H1 (cell line): ENCODE results near the gene CCDC136. TPM values are rescaled to one million over a fixed set of nuclear protein-coding genes. Genes with fewer than 3 reads are reported as not detected.

Source experiments
- CTCF ChIA-PET: fragments of 300-600 bp; sonication (Branson Sonifier 250); formaldehyde crosslinking; loops from one replicate; lab custom pipeline; 2021; ENCODE audit not compliant: partially characterized antibody; lab: Charles Lee
- POLR2A ChIA-PET: fragments of 300-600 bp; sonication (Branson Sonifier 250); formaldehyde crosslinking; loops from one replicate; lab custom pipeline; 2021; ENCODE audit warnings: inconsistent platforms; ENCODE audit not compliant: partially characterized antibody; lab: Charles Lee
- DNase-seq, 2 experiments: peaks; one replicate each; pipeline versions ENCODE4 v3.0.0 to v3.0.0-alpha.2; 2010 to 2022; ENCODE audit warnings: low spot score in 2 of 2, low read depth in 1 of 2, mixed read lengths in 1 of 2
- FAIRE-seq: peaks from 2 replicates; lab custom pipeline; 2011; peaks lifted over from hg19 to GRCh38; lab: Jason Lieb, UNC
- H2AFZ ChIP-seq: 2 replicates; pipeline ENCODE4 v1.8.1; 2012; ENCODE audit warnings: low read length, inconsistent platforms
- H2AK5ac ChIP-seq: 2 replicates; pipeline ENCODE4 v1.6.1; 2013; ENCODE audit warnings: low read depth, low read length
- H2BK120ac ChIP-seq: replicated peaks from 2 replicates; pipeline ENCODE3; 2013; ENCODE audit warnings: low read depth, low read length, inconsistent platforms
- H2BK12ac ChIP-seq: 2 replicates; pipeline ENCODE4 v1.6.1; 2013; ENCODE audit warnings: low read depth, low read length
- H2BK15ac ChIP-seq: 2 replicates; pipeline ENCODE4 v1.6.1; 2013; ENCODE audit warnings: low read length
- H2BK20ac ChIP-seq: 2 replicates; pipeline ENCODE4 v1.6.1; 2013; ENCODE audit warnings: low read length
- H2BK5ac ChIP-seq: 2 replicates; pipeline ENCODE4 v1.6.1; 2013; ENCODE audit warnings: low read depth, low read length
- H3K14ac ChIP-seq: 2 replicates; pipeline ENCODE4 v1.6.1; 2013; ENCODE audit warnings: inconsistent platforms; ENCODE audit not compliant: insufficient read length
- H3K18ac ChIP-seq: 2 replicates; pipeline ENCODE4 v1.6.1; 2013; ENCODE audit warnings: low read length; ENCODE audit errors: extremely low read depth
- H3K23ac ChIP-seq: 2 replicates; pipeline ENCODE4 v1.6.1; 2013; ENCODE audit warnings: inconsistent platforms; ENCODE audit not compliant: insufficient read length
- H3K23me2 ChIP-seq: 2 replicates; pipeline ENCODE4 v1.6.1; 2013; ENCODE audit warnings: low read depth, low read length
- H3K27ac ChIP-seq: 2 replicates; pipeline ENCODE4 v1.6.1; 2011; ENCODE audit warnings: low read depth, low read length, inconsistent platforms
- H3K27me3 ChIP-seq, 4 experiments: replicated peaks in 1 of 4; 1 replicate in 1 of 4; 2 replicates in 3 of 4; pipeline versions ENCODE4 v1.6.1 to v1.8.1; 2011 to 2013; ENCODE audit warnings: low read length in 3 of 4, mild to moderate bottlenecking in 3 of 4, inconsistent platforms in 2 of 4, mixed read lengths in 2 of 4, moderate library complexity in 1 of 4; ENCODE audit not compliant: control insufficient read depth in 3 of 4, insufficient read depth in 3 of 4; ENCODE audit errors: extremely low read depth in 1 of 4
- H3K36me3 ChIP-seq, 4 experiments: 2 replicates each; pipeline versions ENCODE4 v1.6.1 to v1.8.1; 2011 to 2013; ENCODE audit warnings: mild to moderate bottlenecking in 4 of 4, low read length in 3 of 4, moderate library complexity in 2 of 4, control low read depth in 1 of 4, inconsistent platforms in 1 of 4; ENCODE audit not compliant: insufficient read depth in 4 of 4, control insufficient read depth in 2 of 4
- H3K4ac ChIP-seq: replicated peaks from 2 replicates; pipeline ENCODE3; 2013; ENCODE audit warnings: low read length, low read depth, mixed read lengths, inconsistent platforms; ENCODE audit not compliant: insufficient read length
- H3K4me1 ChIP-seq, 4 experiments: replicated peaks in 1 of 4; 1 replicate in 1 of 4; 2 replicates in 3 of 4; pipeline versions ENCODE4 v1.6.1 to v1.8.1; 2011 to 2013; ENCODE audit warnings: low read length in 3 of 4, inconsistent platforms in 2 of 4, mixed read lengths in 1 of 4; ENCODE audit not compliant: insufficient read depth in 4 of 4, control insufficient read depth in 3 of 4
- H3K4me2 ChIP-seq, 2 experiments: 2 replicates each; pipeline versions ENCODE4 v1.6.1 to v1.8.1; 2011 to 2013; ENCODE audit warnings: low read depth in 2 of 2, low read length in 2 of 2, control low read depth in 1 of 2, inconsistent platforms in 1 of 2, mild to moderate bottlenecking in 1 of 2; ENCODE audit not compliant: insufficient read depth in 1 of 2
- H3K4me3 ChIP-seq, 4 experiments: fragments of 200-600, 300-600 bp in 1 of 4; sonication (generic), shearing (Covaris generic), sonication (Bioruptor Twin) in 1 of 4; 2 replicates each; pipeline versions ENCODE4 v1.5.1 to v1.8.1; 2011 to 2016; ENCODE audit warnings: low read length in 4 of 4, low read depth in 3 of 4, control low read depth in 2 of 4, inconsistent platforms in 2 of 4, mild to moderate bottlenecking in 2 of 4, mixed read lengths in 1 of 4, moderate library complexity in 1 of 4; ENCODE audit not compliant: insufficient read depth in 2 of 4; ENCODE audit errors: extremely low read depth in 1 of 4
- H3K56ac ChIP-seq: replicated peaks from 2 replicates; pipeline ENCODE3; 2013; ENCODE audit warnings: low read depth, mild to moderate bottlenecking, mixed read lengths, low read length, inconsistent platforms; ENCODE audit not compliant: insufficient read length
- H3K79me1 ChIP-seq: 2 replicates; pipeline ENCODE4 v1.6.1; 2013; ENCODE audit warnings: low read depth, low read length, control low read depth
- H3K79me2 ChIP-seq, 2 experiments: 2 replicates each; pipeline versions ENCODE4 v1.6.1 to v1.8.1; 2012 to 2013; ENCODE audit warnings: low read length in 2 of 2, mild to moderate bottlenecking in 2 of 2, inconsistent platforms in 1 of 2; ENCODE audit not compliant: insufficient read depth in 2 of 2, control insufficient read depth in 1 of 2
- H3K9ac ChIP-seq, 4 experiments: replicated peaks in 1 of 4; 1 replicate in 1 of 4; 2 replicates in 3 of 4; pipeline versions ENCODE4 v1.6.1 to v1.8.1; 2011 to 2013; ENCODE audit warnings: low read depth in 3 of 4, low read length in 3 of 4, control low read depth in 2 of 4, mild to moderate bottlenecking in 2 of 4, moderate library complexity in 2 of 4, inconsistent platforms in 1 of 4; ENCODE audit errors: extremely low read depth in 1 of 4
- H3K9me3 ChIP-seq, 2 experiments: 2 replicates each; pipeline versions ENCODE4 v1.6.1 to v1.8.1; 2012 to 2013; ENCODE audit warnings: mild to moderate bottlenecking in 2 of 2, moderate library complexity in 2 of 2, control low read depth in 1 of 2, inconsistent platforms in 1 of 2, low read depth in 1 of 2, low read length in 1 of 2, mixed read lengths in 1 of 2; ENCODE audit not compliant: insufficient read depth in 2 of 2
- H4K20me1 ChIP-seq, 2 experiments: replicated peaks in 1 of 2; 2 replicates each; pipeline versions ENCODE3 to v1.8.1; 2011 to 2013; ENCODE audit warnings: inconsistent platforms in 2 of 2, low read length in 2 of 2, mild to moderate bottlenecking in 1 of 2; ENCODE audit not compliant: insufficient read depth in 2 of 2, control insufficient read depth in 1 of 2
- H4K5ac ChIP-seq: 2 replicates; pipeline ENCODE4 v1.6.1; 2013; ENCODE audit warnings: low read length, low read depth, mixed read lengths, inconsistent platforms; ENCODE audit not compliant: insufficient read length
- H4K8ac ChIP-seq: 2 replicates; pipeline ENCODE4 v1.8.0; 2013; ENCODE audit warnings: mild to moderate bottlenecking, moderate library complexity, low read length, inconsistent platforms; ENCODE audit not compliant: insufficient read depth; ENCODE audit errors: extremely low read depth
- H4K91ac ChIP-seq: replicated peaks from 2 replicates; pipeline ENCODE3; 2013; ENCODE audit warnings: low read length, mixed read lengths, inconsistent platforms; ENCODE audit not compliant: insufficient read length
- ATF2 ChIP-seq: IDR thresholded peaks from 2 replicates; pipeline ENCODE4 v1.6.1; 2012; ENCODE audit warnings: low read length, inconsistent platforms
- CBX8 ChIP-seq: fragments of 300-800, 300-1000 bp; sonication (generic); IDR thresholded peaks from 2 replicates; pipeline ENCODE4 v1.7.1; 2016; ENCODE audit warnings: low read depth, low read length, borderline replicate concordance
- CHD2 ChIP-seq: IDR thresholded peaks from 2 replicates; pipeline ENCODE4 v1.6.1; 2012; ENCODE audit warnings: low read length, improper control_type of control experiment
- HDAC2 ChIP-seq, 2 experiments: fragments of 300-600 bp in 1 of 2; sonication (generic) in 1 of 2; IDR thresholded peaks; 2 replicates each; pipeline ENCODE4 v1.6.1; 2011 to 2012; ENCODE audit warnings: low read depth in 2 of 2, low read length in 2 of 2, mild to moderate bottlenecking in 2 of 2, moderate library complexity in 2 of 2, borderline replicate concordance in 1 of 2, inconsistent platforms in 1 of 2
- JUND ChIP-seq: IDR thresholded peaks from 2 replicates; pipeline ENCODE4 v1.6.1; 2011; ENCODE audit warnings: mild to moderate bottlenecking, improper control_type of control experiment, low read length
- KDM4A ChIP-seq: IDR thresholded peaks from one replicate; pipeline ENCODE4 v1.7.1; 2012; ENCODE audit warnings: low read depth, mild to moderate bottlenecking, moderate library complexity, low read length, inconsistent platforms; ENCODE audit not compliant: severe bottlenecking
- KDM5A ChIP-seq: fragments of 200-600 bp; IDR thresholded peaks from 2 replicates; pipeline ENCODE4 v1.7.1; 2012; ENCODE audit warnings: mild to moderate bottlenecking, low read length, inconsistent platforms, mixed read lengths
- RXRA ChIP-seq: IDR thresholded peaks from 2 replicates; pipeline ENCODE4 v1.6.1; 2011; ENCODE audit warnings: low read depth, mild to moderate bottlenecking, low read length, moderate library complexity; ENCODE audit not compliant: insufficient read depth
- SP4 ChIP-seq: IDR thresholded peaks from 2 replicates; pipeline ENCODE4 v1.6.1; 2012; ENCODE audit warnings: low read length, inconsistent platforms
- TEAD4 ChIP-seq: IDR thresholded peaks from 2 replicates; pipeline ENCODE4 v1.6.1; 2012; ENCODE audit warnings: low read depth, low read length, inconsistent platforms, mixed read lengths
- WGBS, 2 experiments: shearing (Covaris generic) in 1 of 2; methylation state at CpG; one replicate each; pipeline versions ENCODE4 v1.1.6 to v1.1.7; 2013 to 2015; ENCODE audit warnings: low lambda C conversion rate in 2 of 2, mixed read lengths in 2 of 2, inconsistent platforms in 1 of 2, low coverage in 1 of 2, missing lambda C conversion rate in 1 of 2; ENCODE audit not compliant: insufficient replicate concordance in 2 of 2, insufficient coverage in 1 of 2, insufficient read length in 1 of 2; ENCODE audit errors: extremely low coverage in 1 of 2, missing lambda C conversion rate in 1 of 2; 5-methylcytosine and 5-hydroxymethylcytosine counted together
- polyA plus RNA-seq, 7 experiments: library from polyadenylated mRNA; depleted of rRNA in 3 of 7; stranded (reverse) in 5 of 7; unstranded in 2 of 7; fragments of >200 nt in 5 of 7; fragments of 200-250 nt in 2 of 7; gene quantifications; 1 replicate in 5 of 7; 2 replicates in 1 of 7; 4 replicates in 1 of 7; pipeline versions ENCODE4 v1.2.1 to v1.2.3, GENCODE V29; 2011 to 2013; ENCODE audit warnings: missing spikeins in 2 of 7, mixed read lengths in 2 of 7
- total RNA-seq: library from RNA; stranded (reverse); fragmentation: NEBNext Ultra II Directional; extraction: Animal tissue kit (Norgen Biotek cat#: 25700); gene quantifications from 2 replicates; pipeline ENCODE4 v1.2.1, GENCODE V29; 2021

CCDC136 gene
- total and polyA plus RNA-seq, 2 of the 8 experiments (the other 6 are each of a cell fraction or from before 2014, with no cell fraction given): 35.6 to 47.7 TPM

- no peak overlapping the region for H3K23ac ChIP-seq
- no peaks in the 10 kb centered on the region for H3K79me1 ChIP-seq
- peaks cover 3 to 9% (median 4%) of the 10 kb centered on the region in 4 experiments; a peak in 6 of 7 replicates for H3K4me1 ChIP-seq
- H3K18ac ChIP-seq: no peak overlapping the region
- no peak overlapping the region for H4K91ac ChIP-seq
- DNase-seq: no peak
- H3K27me3 ChIP-seq: no peaks in the 10 kb centered on the region
- 89% methylated on average over 11 of the region's 11 CpGs; no CpG with 5 or more reads in 1 of the 2 experiments for WGBS, 2 experiments
- H3K4ac ChIP-seq: no peak overlapping the region
- no peak overlapping the region for H3K9ac ChIP-seq
- ChIA-PET POLR2A (interaction anchor here (1.0 to 2.4 kb wide), 9 partner anchors 9 to 55 kb away, joined by 3 to 9 read pairs (median 4); no protein-coding TSS in a partner anchor), CTCF (interaction anchor here (0.8 to 2.4 kb wide), 10 partner anchors 11 to 73 kb away, joined by 3 to 10 read pairs (median 4); partner anchors contain the start of gene CCDC136)
- H4K20me1 ChIP-seq: peaks cover 0 to 2% of the 10 kb centered on the region in 2 experiments
- no peak overlapping the region for H3K27ac ChIP-seq
- 0 out of 2 replicates have a peak overlapping the region, but pooled peaks have one; percentile 27 for H2BK12ac ChIP-seq
- no peak overlapping the region for H2BK5ac ChIP-seq
- no peak overlapping the region for H3K56ac ChIP-seq
- H3K79me2 ChIP-seq: no peaks in the 10 kb centered on the region
- peaks cover 3 to 42% (median 9%) of the 10 kb centered on the region in 4 experiments; a peak in 6 of 8 replicates for H3K36me3 ChIP-seq
- no peak overlapping the region for H3K4me2 ChIP-seq
- H3K23me2 ChIP-seq: no peaks in the 10 kb centered on the region
- no peak overlapping the region for H2BK20ac ChIP-seq
- H2AK5ac ChIP-seq: no peak overlapping the region
- no peaks in the 10 kb centered on the region for H3K9me3 ChIP-seq
- no peak overlapping the region; the same call in 1 of the 2 replicates for H4K8ac ChIP-seq
- FAIRE-seq: no peak
- no peak overlapping the region for H4K5ac ChIP-seq
- no peak overlapping the region for H2BK15ac ChIP-seq
- H2AFZ ChIP-seq: no peak overlapping the region
- H2BK120ac ChIP-seq: no peak overlapping the region
- no peak overlapping the region for H3K14ac ChIP-seq
- no peak overlapping the region for H3K4me3 ChIP-seq
- TF ChIP-seq TEAD4 (no peak), CBX8 (no peak), JUND (no peak), KDM5A (no peak), ATF2 (no peak), KDM4A (no peak), RXRA (no peak), CHD2 (no peak), SP4 (no peak), HDAC2 (IDR thresholded peaks at IDR 0.05; ENCODE audit: borderline replicate concordance in 1 of 2, low read depth in 2 of 2, low read length in 2 of 2) (no peak)
Observed at GRCh38 chr7:128811631-128812430, 20.1 kb downstream of the CCDC136 start.
